ENCODE results near the gene KNDC1. TPM values are rescaled to one million over a fixed set of nuclear protein-coding genes. Genes with fewer than 3 reads are reported as not detected.

Gene KNDC1
- polyA plus RNA-seq, 1 donor from 2014 or later = 4.3 TPM

- no peak overlapping the region for H3K9ac ChIP-seq (ENCODE audit: low read length)
- H3K9me2 ChIP-seq (ENCODE audit: insufficient read depth, low read length) = no peaks in the 10 kb centered on the region
- no peaks in the 10 kb centered on the region for H3K79me2 ChIP-seq (replicated peaks; ENCODE audit: insufficient read depth, low read length)
- no peaks in the 10 kb centered on the region for H3K27me3 ChIP-seq (ENCODE audit: insufficient read depth, low read depth, low read length)
- H3K4me3 ChIP-seq (ENCODE audit: low read length) = no peak overlapping the region
- no peak overlapping the region for H2AFZ ChIP-seq (ENCODE audit: low read depth, low read length)
- no peak overlapping the region for H3K27ac ChIP-seq (ENCODE audit: low read length)
- TF ChIP-seq EP300 (conservative IDR thresholded peaks at IDR 0.05; ENCODE audit: poor library complexity, severe bottlenecking) (no peak), CTCF (IDR thresholded peaks at IDR 0.05; ENCODE audit: poor library complexity, severe bottlenecking) (no peak), SMC3 (conservative IDR thresholded peaks at IDR 0.05; ENCODE audit: poor library complexity) (no peak), RAD21 (conservative IDR thresholded peaks at IDR 0.05) (no peak), REST (IDR thresholded peaks at IDR 0.05; ENCODE audit: borderline replicate concordance) (no peak), POLR2AphosphoS5 (IDR thresholded peaks at IDR 0.05) (no peak)
- H3F3A ChIP-seq (ENCODE audit: insufficient read depth, low read length, poor library complexity, severe bottlenecking) = no peaks in the 10 kb centered on the region
- H3K4me2 ChIP-seq (ENCODE audit: low read length) = no peak overlapping the region
- H3K9me3 ChIP-seq (ENCODE audit: low read length) = no peaks in the 10 kb centered on the region
- H3K36me3 ChIP-seq (ENCODE audit: insufficient read depth, low read length) = no peaks in the 10 kb centered on the region
- H4K20me1 ChIP-seq (ENCODE audit: insufficient read depth) = no peaks in the 10 kb centered on the region
Observed at GRCh38 chr10:133258818-133259601, 99.0 kb downstream of the KNDC1 start.

- H3F3A ChIP-seq (ENCODE audit: insufficient read depth, low read length, poor library complexity, severe bottlenecking) = no peaks in the 10 kb centered on the region
- no peaks in the 10 kb centered on the region for H3K27me3 ChIP-seq (ENCODE audit: insufficient read depth, low read depth, low read length)
- TF ChIP-seq REST (IDR thresholded peaks at IDR 0.05; ENCODE audit: borderline replicate concordance) = no peak
- TF ChIP-seq MXI1 (conservative IDR thresholded peaks at IDR 0.05; ENCODE audit: poor library complexity, severe bottlenecking) = no peak
- TF ChIP-seq SMC3 (conservative IDR thresholded peaks at IDR 0.05; ENCODE audit: poor library complexity) = no peak
- TF ChIP-seq POLR2AphosphoS5 (IDR thresholded peaks at IDR 0.05) = no peak
- no peak for TF ChIP-seq RAD21 (conservative IDR thresholded peaks at IDR 0.05)
- TF ChIP-seq EZH2 (IDR thresholded peaks at IDR 0.05; ENCODE audit: borderline replicate concordance, insufficient read depth, low read length, poor library complexity, severe bottlenecking) = no peak
- TF ChIP-seq EP300 (conservative IDR thresholded peaks at IDR 0.05; ENCODE audit: poor library complexity, severe bottlenecking) = no peak
- no peak for TF ChIP-seq CTCF (IDR thresholded peaks at IDR 0.05; ENCODE audit: poor library complexity, severe bottlenecking)
- no peak for TF ChIP-seq TAF1 (IDR thresholded peaks at IDR 0.05; ENCODE audit: low read depth)
- H4K20me1 ChIP-seq (ENCODE audit: insufficient read depth) = no peaks in the 10 kb centered on the region
- no peaks in the 10 kb centered on the region for H3K9me3 ChIP-seq (ENCODE audit: low read length)
- no peaks in the 10 kb centered on the region for H3K79me2 ChIP-seq (replicated peaks; ENCODE audit: insufficient read depth, low read length)
- H2AFZ ChIP-seq (ENCODE audit: low read depth, low read length) = no peak overlapping the region
- H3K36me3 ChIP-seq (ENCODE audit: insufficient read depth, low read length) = no peaks in the 10 kb centered on the region
- H3K4me3 ChIP-seq (ENCODE audit: low read length) = no peak overlapping the region
- no peak overlapping the region for H3K9ac ChIP-seq (ENCODE audit: low read length)
- no peaks in the 10 kb centered on the region for H3K9me2 ChIP-seq (ENCODE audit: insufficient read depth, low read length)
- no peak overlapping the region for H3K27ac ChIP-seq (ENCODE audit: low read length)
- no peak overlapping the region for H3K4me2 ChIP-seq (ENCODE audit: low read length)
Observed at GRCh38 chr10:133259602-133259989, 99.6 kb downstream of the KNDC1 start.
